T47D (cell line): ENCODE measurements around the gene S1PR3.

Experiments used
- DNase-seq, 2 experiments: peaks; one replicate each; pipeline versions ENCODE4 v3.0.0 to v3.0.0-alpha.2; 2011 to 2012; ENCODE audit warnings: low read depth in 1 of 2, low spot score in 1 of 2
- JUND ChIP-seq: IDR thresholded peaks from 2 replicates; pipeline ENCODE4 v1.6.1; 2012; ENCODE audit warnings: low read depth
- in situ Hi-C: cut with HindIII; loops from 2 replicates; pipeline ENCODE4 v1.10.0; 2016; ENCODE audit warnings: low sequenced_read_pairs, low pct_unique_long_range_greater_than_20kb

Gene S1PR3

GRCh38 chr9:89009546-89009840 lies 18.2 kb downstream of the S1PR3 start:
- in situ Hi-C loops = no loop called here
- no peak for DNase-seq
- TF ChIP-seq JUND = no peak

- no peak for DNase-seq
- in situ Hi-C loops = no loop called here
- no peak for TF ChIP-seq JUND
Measured at GRCh38 chr9:89010056-89010455, 18.8 kb downstream of the S1PR3 start.

- no peak for TF ChIP-seq JUND
- no peak for DNase-seq
- in situ Hi-C loops = no loop called here
Measured at GRCh38 chr9:89010526-89011111, 19.4 kb downstream of the S1PR3 start.

GRCh38 chr9:89011683-89012082 lies 20.4 kb downstream of the S1PR3 start:
- no peak for TF ChIP-seq JUND
- in situ Hi-C loops = no loop called here
- no peak for DNase-seq

GRCh38 chr9:89012294-89013042 lies 21.2 kb downstream of the S1PR3 start:
- in situ Hi-C loops = no loop called here
- no peak for TF ChIP-seq JUND
- no peak for DNase-seq

- no peak for TF ChIP-seq JUND
- no peak for DNase-seq
- in situ Hi-C loops = no loop called here
Measured at GRCh38 chr9:89013660-89014059, 22.4 kb downstream of the S1PR3 start.

GRCh38 chr9:89014153-89014552 lies 22.9 kb downstream of the S1PR3 start:
- no peak for DNase-seq
- TF ChIP-seq JUND = no peak
- in situ Hi-C loops = no loop called here

GRCh38 chr9:89015336-89015735 lies 24.1 kb downstream of the S1PR3 start:
- DNase-seq = peak in 1 of 2 experiments; percentile 33
- in situ Hi-C loops = no loop called here
- TF ChIP-seq JUND = no peak

GRCh38 chr9:89020754-89021153 lies 29.5 kb downstream of the S1PR3 start:
- no peak for TF ChIP-seq JUND
- no peak for DNase-seq
- in situ Hi-C loops = no loop called here

- peak in 1 of 2 experiments; percentile 70 for DNase-seq
- in situ Hi-C loops = no loop called here
- TF ChIP-seq JUND = no peak
Measured at GRCh38 chr9:89021154-89021803, 30.0 kb downstream of the S1PR3 start.

GRCh38 chr9:89022001-89022759 lies 30.9 kb downstream of the S1PR3 start:
- peak; percentile 11 to 99 for DNase-seq
- in situ Hi-C loops = no loop called here
- no peak for TF ChIP-seq JUND

GRCh38 chr9:89022902-89023301 lies 31.6 kb downstream of the S1PR3 start:
- DNase-seq = no peak
- in situ Hi-C loops = no loop called here
- no peak for TF ChIP-seq JUND

GRCh38 chr9:89023740-89024139 lies 32.5 kb downstream of the S1PR3 start:
- no peak for TF ChIP-seq JUND
- in situ Hi-C loops = no loop called here
- no peak for DNase-seq
